HG03558 (cell line): ENCODE data around the gene GRIK1.

Experiments used
- ATAC-seq: cut with Tn5 transposase; IDR thresholded peaks from one replicate; pipeline ENCODE4 v1.9.1; 2021; ENCODE audit warnings: moderate number of reproducible peaks; ENCODE audit not compliant: unreplicated experiment; ENCODE audit errors: extremely low read depth

Gene GRIK1

DNA sequence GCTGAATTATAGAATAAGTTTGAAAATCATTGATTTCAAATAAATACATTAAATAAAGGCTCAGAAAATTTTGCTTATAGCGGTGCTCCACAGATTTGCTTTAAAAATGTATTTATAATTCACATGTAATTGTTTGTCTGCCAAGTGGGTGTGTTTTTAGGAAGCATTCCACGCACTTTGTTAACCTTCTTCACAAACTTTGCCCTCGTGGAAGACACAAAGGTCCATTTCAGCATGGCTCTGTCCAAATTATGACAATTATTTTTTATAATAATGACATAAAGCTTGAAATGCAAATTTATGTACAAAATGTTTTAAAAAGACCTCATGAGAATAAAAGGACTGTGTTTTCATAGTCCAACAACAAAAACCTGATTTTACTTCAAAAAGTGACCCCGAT, 146.1 kb downstream of the GRIK1 start:
- no peak for ATAC-seq

DNA sequence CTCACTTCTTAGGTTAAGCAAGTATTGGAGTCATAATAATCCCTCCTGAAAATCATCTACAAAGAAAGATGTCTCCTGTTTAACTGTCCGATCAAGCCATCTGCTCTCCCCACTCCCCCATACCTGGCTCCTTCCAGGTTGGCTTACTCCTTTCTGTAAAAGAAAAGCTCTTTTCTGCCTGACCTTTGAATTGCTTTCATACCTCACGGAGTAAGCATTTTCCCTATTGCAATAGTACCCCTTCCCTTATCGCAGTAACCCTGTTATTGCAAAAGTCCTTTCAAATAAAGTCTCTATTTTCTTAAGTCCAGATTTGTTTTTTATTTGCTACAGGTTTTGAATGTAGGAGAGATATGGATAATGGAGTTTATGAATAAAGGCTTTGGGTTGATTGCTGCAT, 150.4 kb downstream of the GRIK1 start:
- ATAC-seq = no peak

DNA sequence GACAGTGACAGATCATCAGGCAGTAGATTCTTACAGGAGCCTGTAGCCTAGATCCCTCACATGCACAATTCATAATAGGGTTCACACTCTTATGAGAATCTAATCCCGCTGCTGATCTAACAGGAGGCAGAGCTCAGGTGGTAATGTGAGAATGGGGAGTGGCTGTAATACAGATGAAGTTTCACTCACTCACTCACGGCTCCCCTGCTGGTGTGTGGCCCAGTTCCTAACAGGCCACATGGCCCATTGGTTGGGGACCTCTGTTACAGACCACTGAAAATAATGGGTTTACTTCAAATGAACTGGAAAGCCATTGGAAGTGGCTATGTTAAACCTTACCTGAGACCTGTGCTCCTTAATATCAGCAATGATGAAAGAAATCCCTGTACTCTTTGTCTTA, 151.0 kb downstream of the GRIK1 start:
- ATAC-seq = no peak

- no peak for ATAC-seq
Observed at GRCh38 chr21:29787361-29787909, 152.4 kb downstream of the GRIK1 start.

DNA sequence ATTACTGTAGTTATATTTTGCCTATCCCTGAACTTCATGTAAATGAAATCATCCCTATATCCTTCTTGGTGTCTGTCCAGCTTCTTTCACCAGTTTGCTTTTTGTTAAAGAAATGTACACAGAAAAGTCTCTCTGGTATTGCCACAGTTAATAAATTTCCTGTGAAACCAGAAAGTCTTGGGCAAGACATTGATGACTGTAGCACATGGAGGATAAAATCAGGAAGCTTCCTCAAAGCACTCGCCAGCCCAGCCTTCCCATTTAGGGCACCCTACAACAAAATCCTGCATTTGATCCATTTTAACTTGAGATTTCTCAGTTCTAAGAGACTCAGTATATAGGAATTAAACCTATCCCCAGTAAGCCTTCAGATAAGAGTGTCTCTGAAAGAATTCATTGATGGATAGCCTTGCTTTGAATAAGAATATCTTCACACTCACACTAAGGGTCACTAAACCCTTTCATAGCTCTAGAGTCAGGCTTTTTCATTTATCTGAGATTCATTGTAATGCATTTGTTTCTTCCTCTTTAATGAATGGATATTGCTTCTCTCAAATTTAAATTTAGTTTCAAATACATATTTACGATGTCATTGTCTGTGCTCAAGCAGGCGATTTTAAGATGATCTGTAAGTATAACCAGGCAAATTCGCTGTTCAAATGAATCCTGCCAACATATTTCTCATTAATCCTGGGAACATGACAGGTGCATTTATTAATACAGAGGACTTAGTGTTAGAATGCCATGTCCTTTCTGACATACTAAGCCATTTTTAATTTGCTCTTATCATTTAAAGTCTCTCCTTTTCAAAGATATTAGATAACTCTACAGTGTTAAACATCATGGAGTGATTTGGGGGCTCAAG, 153.1 kb downstream of the GRIK1 start:
- no peak for ATAC-seq

- ATAC-seq = no peak
Observed at GRCh38 chr21:29777160-29777559, 162.6 kb downstream of the GRIK1 start.

DNA sequence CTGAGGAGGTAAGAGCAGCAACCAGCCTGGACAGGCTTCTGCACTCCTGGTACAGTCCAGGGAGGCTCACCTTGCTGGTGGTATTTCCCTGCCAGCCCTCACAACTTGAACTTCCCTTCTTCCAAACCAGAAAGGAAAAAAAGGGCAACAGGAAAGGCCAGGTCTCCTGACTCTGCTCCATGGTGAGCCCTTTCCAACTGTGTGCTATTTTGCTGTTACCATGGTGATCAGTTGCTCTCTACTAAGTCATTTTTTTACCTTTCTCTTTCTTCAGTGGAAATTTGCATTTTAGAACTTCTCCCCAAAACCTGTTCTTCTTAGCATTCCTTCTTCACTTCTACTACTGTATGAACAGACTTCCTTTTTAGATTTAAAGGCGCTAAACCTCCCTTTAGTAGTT, 164.3 kb downstream of the GRIK1 start:
- ATAC-seq = no peak

GRCh38 chr21:29771491-29772066, 168.2 kb downstream of the GRIK1 start:
- ATAC-seq = no peak

DNA sequence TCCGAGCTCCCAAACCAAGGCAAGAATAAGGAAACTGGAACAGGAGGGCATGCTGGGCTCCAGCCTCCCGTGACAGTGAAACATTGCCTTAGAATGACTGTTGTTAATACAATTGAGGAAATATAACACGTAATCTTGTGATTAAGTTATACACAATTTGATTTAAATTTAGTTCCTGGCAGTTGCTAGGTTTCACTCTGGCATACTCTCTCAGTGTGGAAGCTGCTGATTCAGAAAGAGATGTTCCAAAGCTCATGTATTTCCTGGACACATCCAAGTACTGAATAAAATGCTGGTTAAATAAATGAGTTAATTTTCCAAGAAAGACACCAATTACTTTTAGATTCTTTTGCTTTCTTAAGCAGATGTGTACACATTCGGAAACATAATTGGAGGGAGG, 176.1 kb downstream of the GRIK1 start:
- no peak for ATAC-seq

- ATAC-seq = no peak
Observed at GRCh38 chr21:29762570-29763082, 177.2 kb downstream of the GRIK1 start.

GRCh38 chr21:29753216-29753615, 186.6 kb downstream of the GRIK1 start:
- no peak for ATAC-seq

- no peak for ATAC-seq
Observed at GRCh38 chr21:29751473-29752185, 188.2 kb downstream of the GRIK1 start.

DNA sequence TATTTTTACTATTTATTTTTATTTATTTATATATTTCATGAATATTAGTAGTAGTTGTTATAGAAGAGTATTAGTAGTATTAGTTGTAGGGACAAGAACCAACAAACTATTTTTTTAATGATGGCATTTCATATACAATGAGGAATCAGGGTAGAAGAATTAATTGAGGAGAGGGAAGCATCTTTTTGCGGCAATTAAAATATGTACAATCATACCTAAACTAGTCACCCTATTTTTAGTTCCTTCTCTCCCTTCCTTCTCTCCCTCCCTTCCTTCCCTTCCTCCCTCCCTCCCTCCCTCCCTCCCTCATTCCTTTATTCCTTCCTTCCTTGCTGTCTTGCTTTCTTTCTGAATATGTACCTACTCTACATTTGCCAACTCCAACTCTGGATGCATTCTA, 189.8 kb downstream of the GRIK1 start:
- ATAC-seq = no peak

GRCh38 chr21:29749223-29749622, 190.6 kb downstream of the GRIK1 start:
- ATAC-seq = no peak

DNA sequence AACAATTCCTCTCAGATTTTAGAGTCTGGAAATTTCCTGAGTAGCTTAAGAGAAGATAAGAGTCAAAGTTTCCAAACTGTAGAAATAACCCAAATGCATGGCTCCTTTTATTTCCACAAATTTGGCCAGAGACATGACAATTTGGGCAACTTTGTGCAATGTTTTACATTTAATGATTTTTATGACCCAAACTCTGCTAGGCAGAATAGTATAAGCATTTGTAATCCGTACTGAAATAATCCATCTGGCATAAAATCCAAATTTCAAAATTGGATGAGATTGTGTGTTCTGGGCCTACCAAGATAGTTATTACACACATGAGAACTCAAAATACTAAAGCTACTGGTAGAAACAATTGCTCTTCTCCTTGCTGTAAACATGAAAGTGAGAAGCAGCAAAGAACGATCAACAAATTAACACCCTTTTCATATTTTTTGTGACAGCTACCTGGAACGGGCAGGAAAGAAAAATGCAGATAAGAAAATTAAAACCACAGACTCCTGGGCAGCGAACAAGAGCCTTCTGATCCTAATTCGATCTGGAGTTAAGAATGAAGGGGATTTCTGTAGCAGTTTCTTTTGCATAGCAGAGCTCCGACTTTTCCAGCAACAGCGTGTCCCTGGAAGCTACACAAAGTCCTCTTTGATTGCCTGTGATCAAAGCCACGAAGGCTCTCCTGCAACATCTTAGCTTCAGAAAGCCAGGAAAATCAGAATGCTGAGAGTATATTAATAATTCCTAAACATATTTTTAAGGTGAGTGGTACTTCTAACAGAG, 191.2 kb downstream of the GRIK1 start:
- no peak for ATAC-seq

DNA sequence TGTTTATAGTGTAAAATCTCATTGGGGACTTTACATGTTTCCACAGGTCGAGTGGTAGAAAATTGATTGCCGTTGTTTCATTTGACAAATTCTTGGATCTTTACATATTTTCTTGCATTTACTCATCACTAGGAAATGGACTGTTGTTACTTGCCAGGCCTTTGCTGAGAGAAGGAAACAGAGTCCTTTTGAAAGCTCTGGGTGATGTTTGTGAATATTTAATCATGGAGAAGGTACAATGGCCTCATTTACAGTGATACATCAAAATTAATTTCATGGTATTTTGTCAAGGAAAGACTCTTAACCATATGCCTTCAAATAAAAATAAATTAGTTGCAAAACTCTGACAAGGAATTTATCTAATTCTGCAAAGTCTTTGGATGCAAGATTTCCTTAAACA, 198.0 kb downstream of the GRIK1 start:
- ATAC-seq = no peak

DNA sequence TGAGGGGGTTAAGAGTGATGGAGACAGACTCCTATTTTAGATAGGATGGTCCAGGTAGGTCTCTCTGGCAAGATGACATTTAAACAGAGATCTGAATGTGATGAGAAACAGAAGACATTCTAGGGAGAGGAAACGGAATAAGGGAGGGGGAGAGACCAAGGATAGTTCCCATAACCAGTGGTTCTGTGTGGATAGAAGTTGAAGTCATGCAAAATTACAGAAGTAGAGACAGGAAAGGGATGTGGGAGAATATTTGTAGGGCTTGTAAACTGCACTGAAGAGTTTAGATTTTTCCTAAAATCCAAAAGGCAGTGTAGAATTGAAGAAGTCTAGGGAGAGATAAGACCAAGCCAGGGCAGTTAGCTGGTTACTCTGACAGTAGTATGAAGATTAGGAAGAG, 200.6 kb downstream of the GRIK1 start:
- ATAC-seq = no peak

DNA sequence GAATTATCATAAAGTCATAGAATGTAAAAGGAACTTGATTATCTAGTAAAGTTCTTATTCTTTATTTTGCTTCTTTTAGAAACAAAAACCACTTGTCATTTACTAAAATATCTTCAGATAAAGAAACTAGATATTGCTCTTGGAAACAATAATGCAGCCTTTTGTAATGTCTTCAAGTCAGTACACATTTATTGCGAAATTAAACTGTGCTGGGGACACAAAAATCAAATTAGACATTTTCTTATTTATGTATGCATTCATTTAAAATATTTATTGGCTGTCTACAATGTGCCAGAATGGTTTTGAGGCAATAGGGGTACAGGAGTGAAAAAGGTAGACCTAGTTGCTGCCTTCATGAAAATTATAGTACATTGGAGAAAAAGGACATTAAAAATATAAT, 201.1 kb downstream of the GRIK1 start:
- no peak for ATAC-seq

DNA sequence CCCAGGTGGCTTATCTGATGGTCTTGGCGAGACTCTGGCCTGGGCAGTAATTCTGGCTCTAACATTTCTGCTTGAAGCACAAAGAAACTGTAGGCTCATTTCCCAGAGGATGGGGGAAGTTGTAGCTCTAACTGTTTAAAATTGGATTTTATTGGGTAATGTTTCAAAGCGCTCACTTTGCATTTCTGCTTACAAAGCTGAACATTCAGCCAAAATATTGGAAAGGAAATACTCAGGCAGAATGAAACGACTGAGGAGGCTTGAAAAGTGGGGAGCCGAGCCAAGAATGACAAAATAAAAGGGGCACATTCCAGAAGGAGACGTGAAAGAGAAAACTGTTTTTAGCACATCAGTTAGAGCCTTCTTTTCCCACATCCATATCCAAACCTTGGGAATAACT, 202.6 kb downstream of the GRIK1 start:
- ATAC-seq = no peak

DNA sequence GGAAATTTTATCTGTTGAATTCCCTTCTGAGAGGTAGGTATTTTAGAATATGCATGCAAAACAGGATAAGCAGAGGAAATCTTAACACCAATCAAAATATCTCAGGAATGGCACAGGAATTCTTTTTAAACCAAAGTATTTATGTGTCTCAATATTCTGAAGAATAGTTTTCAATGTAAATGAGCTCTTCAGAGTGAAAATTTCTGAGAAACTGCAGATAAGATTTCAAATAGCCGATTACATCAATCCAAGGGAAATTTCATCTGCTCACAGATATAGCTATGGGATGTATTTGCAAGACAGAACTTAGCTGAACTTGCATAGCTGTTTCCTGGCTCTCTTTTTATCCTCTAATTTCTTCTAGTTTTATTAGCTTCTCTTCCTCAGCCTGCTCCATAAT, 209.5 kb downstream of the GRIK1 start:
- ATAC-seq = no peak
